Measurements from ENCODE around the gene GORAB.

DNA sequence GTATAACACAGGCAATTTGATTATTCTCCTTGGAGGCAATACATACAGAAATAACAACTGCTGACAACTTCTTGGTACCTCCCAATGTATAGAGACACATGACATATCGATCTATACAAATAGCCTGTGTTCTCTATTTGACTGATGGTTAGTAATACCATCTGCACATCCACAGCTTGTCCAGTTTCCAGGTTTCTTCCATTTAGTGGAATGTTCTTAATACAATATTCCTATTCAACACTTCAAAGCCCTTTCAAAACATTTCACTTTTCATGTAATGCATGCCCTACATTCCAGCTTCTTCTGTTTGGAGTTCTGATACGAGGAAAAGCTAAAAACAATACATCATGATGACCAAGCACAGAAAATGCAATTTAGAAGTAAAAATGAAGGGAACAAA is 37.0 kb upstream of the GORAB start:
- TF ChIP-seq, protein P1, sequence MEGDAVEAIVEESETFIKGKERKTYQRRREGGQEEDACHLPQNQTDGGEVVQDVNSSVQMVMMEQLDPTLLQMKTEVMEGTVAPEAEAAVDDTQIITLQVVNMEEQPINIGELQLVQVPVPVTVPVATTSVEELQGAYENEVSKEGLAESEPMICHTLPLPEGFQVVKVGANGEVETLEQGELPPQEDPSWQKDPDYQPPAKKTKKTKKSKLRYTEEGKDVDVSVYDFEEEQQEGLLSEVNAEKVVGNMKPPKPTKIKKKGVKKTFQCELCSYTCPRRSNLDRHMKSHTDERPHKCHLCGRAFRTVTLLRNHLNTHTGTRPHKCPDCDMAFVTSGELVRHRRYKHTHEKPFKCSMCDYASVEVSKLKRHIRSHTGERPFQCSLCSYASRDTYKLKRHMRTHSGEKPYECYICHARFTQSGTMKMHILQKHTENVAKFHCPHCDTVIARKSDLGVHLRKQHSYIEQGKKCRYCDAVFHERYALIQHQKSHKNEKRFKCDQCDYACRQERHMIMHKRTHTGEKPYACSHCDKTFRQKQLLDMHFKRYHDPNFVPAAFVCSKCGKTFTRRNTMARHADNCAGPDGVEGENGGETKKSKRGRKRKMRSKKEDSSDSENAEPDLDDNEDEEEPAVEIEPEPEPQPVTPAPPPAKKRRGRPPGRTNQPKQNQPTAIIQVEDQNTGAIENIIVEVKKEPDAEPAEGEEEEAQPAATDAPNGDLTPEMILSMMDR (IDR thresholded peaks at IDR 0.05; ENCODE audit: extremely low read depth in 1 of 2, insufficient read depth in 1 of 2, low read depth in 1 of 2, low read length in 2 of 2), result no peak
- TF ChIP-seq POLR2A (IDR thresholded peaks at IDR 0.05; ENCODE audit: low read depth, low read length), result no peak
- no peak for TF ChIP-seq EZH2 (IDR thresholded peaks at IDR 0.05; ENCODE audit: borderline replicate concordance, low read depth, low read length, severe bottlenecking)
- TF ChIP-seq MYC (IDR thresholded peaks at IDR 0.05; ENCODE audit: low read depth, low read length), result no peak
- TF ChIP-seq POLR2AphosphoS5 (IDR thresholded peaks at IDR 0.05; ENCODE audit: insufficient read depth, low read depth, low read length), result no peak
- TF ChIP-seq GATA2 (IDR thresholded peaks at IDR 0.05; ENCODE audit: insufficient read depth, insufficient read length, low read depth, low read length), result no peak
- no peak for TF ChIP-seq JUN (IDR thresholded peaks at IDR 0.05; ENCODE audit: borderline replicate concordance, insufficient read depth, insufficient read length, low read depth)

All from endothelial cell of umbilical vein (primary cell).